Body of pancreas (tissue), 4 donors: ENCODE measurements around the gene PARG. TPM values are rescaled to one million over a fixed set of nuclear protein-coding genes. Genes with fewer than 3 reads are reported as not detected.

Experiments used
- ATAC-seq: fragments of 150-250 bp; one replicate; pipeline ENCODE4 v1.9.1; 2016
- DNase-seq, 4 donors: peaks; one replicate each; pipeline ENCODE4 v3.0.0-alpha.2; 2019
- H3K27ac ChIP-seq, 4 donors: fragments of 200-600 bp; sonication (generic); 1 replicate in 3 of 4; 2 replicates in 1 of 4; pipeline versions ENCODE4 v1.5.1 to v1.6.1; 2016 to 2019; ENCODE audit warnings: mild to moderate bottlenecking in 1 of 4, mixed read lengths in 1 of 4, moderate library complexity in 1 of 4
- H3K27me3 ChIP-seq, 2 donors: fragments of 200-600 bp; sonication (generic); one replicate each; pipeline ENCODE4 v1.6.0; 2016; ENCODE audit warnings: mild to moderate bottlenecking in 1 of 2
- H3K36me3 ChIP-seq, 2 donors: fragments of 200-600 bp; sonication (generic); replicated peaks in 1 of 2; 2 replicates each; pipeline ENCODE4 v1.5.1; 2016; ENCODE audit warnings: low read depth in 2 of 2; ENCODE audit not compliant: insufficient read depth in 1 of 2
- H3K4me1 ChIP-seq: fragments of 200-600 bp; sonication (generic); one replicate; pipeline ENCODE4 v1.6.0; 2016
- H3K4me3 ChIP-seq, 2 donors: fragments of 200-600 bp; sonication (generic); 1 replicate in 1 of 2; 2 replicates in 1 of 2; pipeline ENCODE4 v1.5.1; 2016 to 2019
- H3K9me3 ChIP-seq, 3 donors: fragments of 200-600 bp; sonication (generic); 1 replicate in 2 of 3; 2 replicates in 1 of 3; pipeline ENCODE4 v1.5.1; 2016
- POLR2A ChIP-seq, 3 donors: fragments of 450-650 bp; IDR thresholded peaks; one replicate each; pipeline ENCODE4 v1.6.1; 2016; ENCODE audit warnings: antibody characterized with exemption in 3 of 3, mild to moderate bottlenecking in 2 of 3
- WGBS, 2 donors: methylation state at CpG; one replicate each; pipeline ENCODE4 v1.1.5; 2017; 5-methylcytosine and 5-hydroxymethylcytosine counted together
- intact Hi-C: fragments of 100-400 bp; cut with DNase I; formaldehyde crosslinking; loops from one replicate; pipeline ENCODE4 v1.15.1; 2023
- total RNA-seq, 2 donors: library from RNA; depleted of rRNA; stranded (reverse); fragments of >200 nt; gene quantifications; one replicate each; pipeline ENCODE4 v1.1.0, GENCODE V29; 2016
- TF ChIP-seq, protein P1 (sequence below), 7 experiments: fragments of 450-650 bp in 4 of 7; fragments of 200-600 bp in 3 of 7; sonication (generic) in 3 of 7; IDR thresholded peaks; one replicate each; pipeline ENCODE4 v1.5.1; 2016 to 2019; ENCODE audit warnings: antibody characterized with exemption in 7 of 7

Gene PARG
- total RNA-seq, 2 donors from 2014 or later = 13.2 to 28.7 TPM

DNA sequence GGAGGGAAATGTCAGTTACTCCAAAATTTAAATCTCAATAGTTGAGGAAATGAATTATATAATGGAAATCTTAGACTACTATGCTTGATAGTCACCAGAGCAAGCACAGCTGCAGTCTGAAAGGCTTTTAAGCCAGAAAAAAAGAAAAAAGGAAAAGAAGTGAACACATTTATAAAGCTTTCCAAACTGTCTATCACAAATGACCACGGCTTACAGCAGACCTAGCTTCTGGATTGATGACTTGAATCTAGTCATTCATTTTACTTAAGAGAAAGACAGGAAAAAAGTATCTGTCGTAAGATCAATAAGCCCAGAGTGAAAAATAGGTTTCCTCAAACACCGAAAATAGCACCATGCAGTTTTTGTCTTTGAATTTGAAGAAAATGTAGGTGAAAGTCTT is 111.8 kb downstream of the PARG start:
- Histone ChIP-seq H3K4me1 (no peaks in the 10 kb centered on the region), H3K4me3 (no peak overlapping the region), H3K27me3 (no peaks in the 10 kb centered on the region), H3K36me3 (no peaks in the 10 kb centered on the region), H3K9me3 (no peaks in the 10 kb centered on the region), H3K27ac (no peak overlapping the region)
- TF ChIP-seq POLR2A (IDR thresholded peaks at IDR 0.05) = no peak
- TF ChIP-seq, protein P1, sequence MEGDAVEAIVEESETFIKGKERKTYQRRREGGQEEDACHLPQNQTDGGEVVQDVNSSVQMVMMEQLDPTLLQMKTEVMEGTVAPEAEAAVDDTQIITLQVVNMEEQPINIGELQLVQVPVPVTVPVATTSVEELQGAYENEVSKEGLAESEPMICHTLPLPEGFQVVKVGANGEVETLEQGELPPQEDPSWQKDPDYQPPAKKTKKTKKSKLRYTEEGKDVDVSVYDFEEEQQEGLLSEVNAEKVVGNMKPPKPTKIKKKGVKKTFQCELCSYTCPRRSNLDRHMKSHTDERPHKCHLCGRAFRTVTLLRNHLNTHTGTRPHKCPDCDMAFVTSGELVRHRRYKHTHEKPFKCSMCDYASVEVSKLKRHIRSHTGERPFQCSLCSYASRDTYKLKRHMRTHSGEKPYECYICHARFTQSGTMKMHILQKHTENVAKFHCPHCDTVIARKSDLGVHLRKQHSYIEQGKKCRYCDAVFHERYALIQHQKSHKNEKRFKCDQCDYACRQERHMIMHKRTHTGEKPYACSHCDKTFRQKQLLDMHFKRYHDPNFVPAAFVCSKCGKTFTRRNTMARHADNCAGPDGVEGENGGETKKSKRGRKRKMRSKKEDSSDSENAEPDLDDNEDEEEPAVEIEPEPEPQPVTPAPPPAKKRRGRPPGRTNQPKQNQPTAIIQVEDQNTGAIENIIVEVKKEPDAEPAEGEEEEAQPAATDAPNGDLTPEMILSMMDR (IDR thresholded peaks at IDR 0.05) = no peak
- ATAC-seq = no peak
- DNase-seq = no peak
- intact Hi-C loops = no loop called here
- 80 to 83% methylated on average over 3 of the region's 3 CpGs for WGBS, 2 donors

DNA sequence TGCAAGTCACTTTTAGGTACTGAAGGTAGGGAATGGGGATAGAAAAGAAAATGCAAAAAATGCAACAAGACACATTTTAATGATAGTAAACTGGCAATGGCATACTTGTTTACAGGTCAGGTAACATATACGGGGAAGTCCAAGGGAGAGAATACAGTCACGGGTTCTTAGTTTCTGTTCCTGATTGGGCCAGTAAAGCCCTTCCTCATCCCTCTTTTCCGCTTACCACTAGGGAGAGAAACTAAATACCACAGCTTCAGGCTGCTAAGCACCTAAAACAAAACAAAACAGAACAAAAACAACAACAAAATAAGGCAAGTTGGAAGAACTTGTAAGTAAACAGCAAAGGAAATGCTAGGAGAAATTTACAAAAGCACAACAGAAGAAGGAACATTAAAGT is 114.5 kb downstream of the PARG start:
- Histone ChIP-seq H3K9me3 (no peaks in the 10 kb centered on the region), H3K4me1 (no peaks in the 10 kb centered on the region), H3K36me3 (no peaks in the 10 kb centered on the region), H3K27ac (no peak overlapping the region), H3K27me3 (no peaks in the 10 kb centered on the region), H3K4me3 (no peak overlapping the region)
- ATAC-seq = no peak
- intact Hi-C loops = no loop called here
- 86 to 91% methylated on average over 3 of the region's 3 CpGs for WGBS, 2 donors
- no peak for DNase-seq
- no peak for TF ChIP-seq POLR2A (IDR thresholded peaks at IDR 0.05)
- TF ChIP-seq, protein P1 (IDR thresholded peaks at IDR 0.05) = no peak

DNA sequence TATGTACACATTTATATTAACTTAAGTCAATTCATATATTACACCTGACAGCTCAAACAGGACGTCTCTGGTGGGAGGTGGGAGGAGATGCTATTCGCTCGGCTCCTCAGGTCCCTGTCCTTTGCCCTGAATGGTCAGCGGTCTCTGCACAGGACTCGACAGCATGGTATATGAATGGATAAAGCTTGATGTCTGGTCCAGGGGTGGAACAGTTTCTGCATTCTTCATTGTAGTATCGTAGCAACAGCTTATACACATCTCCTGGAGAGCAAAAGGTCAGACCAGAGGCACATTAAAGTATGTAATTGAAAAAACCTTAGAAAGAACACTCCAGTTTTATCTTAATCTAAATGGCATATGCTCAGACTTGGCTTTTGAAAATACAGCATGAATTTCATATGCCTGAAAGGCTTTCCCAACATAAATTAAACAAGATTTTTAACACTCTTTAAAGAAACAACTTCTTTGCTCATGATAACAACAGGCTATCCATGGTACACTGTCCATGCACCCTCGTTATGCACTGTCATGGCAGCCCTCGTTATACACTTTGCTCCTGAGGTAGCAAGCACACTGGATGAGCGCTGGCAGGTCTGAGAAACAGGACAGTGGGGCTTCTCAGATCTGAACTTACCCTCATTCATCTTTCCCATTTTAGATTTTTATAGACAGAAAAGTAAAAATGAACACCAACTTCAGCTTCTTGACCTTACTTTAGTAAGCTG is 122.4 kb downstream of the PARG start:
- TF ChIP-seq, protein P1 (IDR thresholded peaks at IDR 0.05) = no peak
- no peak for TF ChIP-seq POLR2A (IDR thresholded peaks at IDR 0.05)
- no peak overlapping the region for H3K27ac ChIP-seq
- H3K9me3 ChIP-seq = no peaks in the 10 kb centered on the region
- peaks cover 0 to 6% of the 10 kb centered on the region in 2 donors for H3K36me3 ChIP-seq
- H3K4me1 ChIP-seq = no peaks in the 10 kb centered on the region
- H3K4me3 ChIP-seq = no peak overlapping the region
- ATAC-seq = no peak
- intact Hi-C loops = no loop called here
- DNase-seq = no peak
- no peaks in the 10 kb centered on the region for H3K27me3 ChIP-seq
- 86 to 90% methylated on average over 9 of the region's 9 CpGs for WGBS, 2 donors

DNA sequence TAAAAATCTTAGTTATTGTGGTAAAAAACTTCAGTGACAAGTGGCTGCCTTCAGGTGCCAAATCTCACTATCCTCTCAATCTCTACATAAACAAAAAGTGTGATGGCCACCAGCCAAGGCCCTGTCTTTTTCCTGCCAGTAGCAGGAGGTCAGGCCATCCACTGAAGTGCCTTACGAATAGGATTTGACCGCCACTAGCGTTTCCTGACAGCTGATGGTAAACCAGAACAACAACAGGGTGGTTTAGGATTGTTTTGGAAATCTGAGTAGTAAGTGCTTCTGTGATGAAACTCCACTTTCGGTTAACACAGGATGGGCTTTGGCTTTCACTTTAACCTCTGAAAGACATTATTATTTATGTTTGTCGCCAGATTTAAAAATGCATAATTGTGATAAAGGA is 124.0 kb downstream of the PARG start:
- ATAC-seq = no peak
- H3K4me3 ChIP-seq = no peak overlapping the region
- peaks cover 0 to 6% of the 10 kb centered on the region in 2 donors for H3K36me3 ChIP-seq
- H3K9me3 ChIP-seq = no peaks in the 10 kb centered on the region
- intact Hi-C loops = no loop called here
- DNase-seq = peak in 1 of 4 donors; percentile 13
- TF ChIP-seq, protein P1 (IDR thresholded peaks at IDR 0.05) = no peak
- TF ChIP-seq POLR2A (IDR thresholded peaks at IDR 0.05) = no peak
- no peaks in the 10 kb centered on the region for H3K27me3 ChIP-seq
- H3K4me1 ChIP-seq = no peaks in the 10 kb centered on the region
- 76 to 77% methylated on average over 5 of the region's 5 CpGs for WGBS, 2 donors
- H3K27ac ChIP-seq = no peak overlapping the region

DNA sequence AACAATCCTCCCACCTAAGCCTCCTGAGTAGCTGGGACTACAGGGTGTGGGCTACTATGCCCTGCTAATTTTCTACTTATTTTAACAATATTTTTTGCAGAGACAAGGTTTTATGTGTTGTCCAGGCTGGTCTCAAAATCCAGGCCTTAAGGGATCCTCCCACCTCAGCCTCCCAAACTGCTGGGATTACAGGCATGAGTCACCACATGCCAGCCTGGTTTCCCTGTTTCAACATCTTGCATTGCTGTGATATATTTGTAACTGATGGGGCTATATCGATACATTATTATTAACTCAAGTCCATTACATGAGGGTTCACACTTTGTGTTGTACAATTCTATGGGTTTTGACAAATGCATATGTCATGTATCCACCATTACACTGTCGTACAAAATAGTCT is 137.8 kb downstream of the PARG start:
- Histone ChIP-seq H3K27ac (no peak overlapping the region), H3K9me3 (no peaks in the 10 kb centered on the region), H3K4me1 (no peaks in the 10 kb centered on the region), H3K27me3 (no peaks in the 10 kb centered on the region), H3K36me3 (no peaks in the 10 kb centered on the region), H3K4me3 (no peak overlapping the region)
- WGBS, 2 donors = 81 to 87% methylated on average over 2 of the region's 2 CpGs
- DNase-seq (no peak), ATAC-seq (no peak)
- intact Hi-C loops = no loop called here
- TF ChIP-seq, protein P1 (IDR thresholded peaks at IDR 0.05) = no peak
- no peak for TF ChIP-seq POLR2A (IDR thresholded peaks at IDR 0.05)
